C1 segment of cervical spinal cord (tissue), 14 donors: Measurements from ENCODE around the gene KIAA0753.
"Not testable (repeated sequence)": the region's sequence is repeated elsewhere in the genome, so short reads cannot be mapped to it uniquely, and the experiment has no call there.

Source experiments
- DNase-seq, 14 donors: peaks; one replicate each; lab custom pipeline; 2025; lab: John Stamatoyannopoulos, UW

The KIAA0753 gene

DNA sequence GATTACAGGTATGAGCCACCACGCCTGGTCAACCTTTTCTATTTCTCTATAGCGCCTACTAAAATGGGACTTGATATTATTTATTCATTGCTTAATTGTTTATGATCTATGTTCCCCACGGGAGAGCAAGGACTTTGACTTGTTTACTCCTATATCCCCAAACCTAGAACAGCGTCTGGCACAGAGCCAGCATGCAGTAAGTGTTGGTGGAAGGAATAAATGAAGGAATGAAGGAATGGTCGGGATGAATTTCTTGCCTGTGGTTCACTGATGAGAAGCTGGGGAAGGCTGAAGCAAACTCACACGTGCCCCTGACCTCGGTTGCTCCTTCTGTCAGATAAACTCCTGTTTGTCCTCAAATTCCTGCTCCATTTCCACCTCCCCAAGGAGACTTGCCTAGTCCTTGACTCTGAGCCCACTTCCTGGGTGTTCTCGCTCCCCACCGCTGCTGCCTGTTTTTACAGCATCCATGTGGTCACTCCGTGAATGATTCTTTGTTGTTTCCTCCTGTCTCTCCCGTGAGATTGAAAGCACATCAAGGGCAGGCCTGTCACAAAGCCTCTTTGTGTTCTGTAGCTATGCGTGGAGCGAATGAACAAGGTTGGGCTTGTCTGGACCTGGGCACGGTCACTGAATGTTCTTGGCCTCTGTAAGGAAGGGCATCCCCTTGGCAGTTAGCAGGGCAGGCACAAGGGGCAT, 28.4 kb upstream of the KIAA0753 start:
- DNase-seq, result no peak

DNA sequence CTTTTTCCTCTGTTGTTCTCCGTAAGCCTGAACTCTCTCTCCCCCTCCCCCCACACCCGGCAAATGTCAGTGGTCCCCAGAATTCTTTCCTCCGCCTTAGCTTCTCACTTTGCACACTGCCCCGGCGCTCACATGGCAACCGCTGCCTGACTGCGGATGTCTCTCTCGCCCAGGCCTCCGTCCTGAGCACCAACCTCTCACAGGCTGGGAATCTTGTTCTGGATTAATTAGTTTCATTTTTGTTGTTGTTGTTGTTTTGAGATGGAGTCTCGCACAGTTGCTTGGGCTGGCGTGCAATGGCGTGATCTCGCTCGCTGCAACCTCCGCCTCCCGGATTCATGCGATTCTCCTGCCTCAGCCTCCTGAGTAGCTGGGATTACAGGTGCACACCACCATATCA, 27.7 kb upstream of the KIAA0753 start:
- DNase-seq, result no peak

DNA sequence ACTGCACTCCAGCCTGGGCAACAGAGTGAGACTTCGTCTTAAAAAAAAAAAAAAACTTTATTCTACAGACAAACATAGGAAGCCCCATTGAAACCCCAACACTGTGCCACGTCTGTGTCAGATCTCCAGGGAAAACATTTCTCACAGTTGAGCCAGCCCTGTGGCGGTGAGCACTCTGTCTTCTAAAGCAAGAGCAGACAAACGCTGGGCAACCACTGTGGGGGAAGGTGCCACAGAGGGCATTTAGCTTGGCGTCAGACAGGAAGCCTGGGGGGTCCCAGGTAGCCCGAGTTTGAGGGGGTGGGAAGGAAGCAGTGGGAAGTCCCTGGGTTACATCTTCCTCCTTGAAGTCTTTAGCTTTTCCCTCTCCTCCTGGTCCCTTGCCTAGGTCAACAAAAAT, 27.0 kb upstream of the KIAA0753 start:
- no peak for DNase-seq

GRCh38 chr17:6666557-6666956, 26.0 kb upstream of the KIAA0753 start:
- no peak for DNase-seq

GRCh38 chr17:6666077-6666521, 25.6 kb upstream of the KIAA0753 start:
- DNase-seq, result peak in 12 of 14 donors; percentile 2 to 57 (median 36)

GRCh38 chr17:6663200-6663599, 22.7 kb upstream of the KIAA0753 start:
- DNase-seq, result not testable (repeated sequence)

DNA sequence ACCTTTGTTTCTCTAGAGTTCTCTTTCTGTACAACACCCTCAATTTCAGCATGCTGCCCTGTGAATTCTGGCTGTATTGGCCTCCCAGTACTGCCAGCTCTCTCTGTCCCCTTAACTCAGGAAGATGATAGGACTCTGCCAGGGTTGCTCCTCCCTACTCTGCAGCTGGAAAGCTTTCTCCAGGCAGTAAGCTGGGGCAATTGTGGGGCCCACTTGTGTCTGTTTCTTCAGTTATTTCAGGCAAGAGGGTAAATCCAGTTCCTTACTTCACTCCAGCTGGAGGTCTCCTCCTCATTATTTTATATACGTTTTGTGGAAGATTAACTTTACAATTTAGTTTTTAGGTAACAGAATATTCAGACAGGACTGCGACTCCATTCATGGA, 20.9 kb upstream of the KIAA0753 start:
- no peak for DNase-seq

DNA sequence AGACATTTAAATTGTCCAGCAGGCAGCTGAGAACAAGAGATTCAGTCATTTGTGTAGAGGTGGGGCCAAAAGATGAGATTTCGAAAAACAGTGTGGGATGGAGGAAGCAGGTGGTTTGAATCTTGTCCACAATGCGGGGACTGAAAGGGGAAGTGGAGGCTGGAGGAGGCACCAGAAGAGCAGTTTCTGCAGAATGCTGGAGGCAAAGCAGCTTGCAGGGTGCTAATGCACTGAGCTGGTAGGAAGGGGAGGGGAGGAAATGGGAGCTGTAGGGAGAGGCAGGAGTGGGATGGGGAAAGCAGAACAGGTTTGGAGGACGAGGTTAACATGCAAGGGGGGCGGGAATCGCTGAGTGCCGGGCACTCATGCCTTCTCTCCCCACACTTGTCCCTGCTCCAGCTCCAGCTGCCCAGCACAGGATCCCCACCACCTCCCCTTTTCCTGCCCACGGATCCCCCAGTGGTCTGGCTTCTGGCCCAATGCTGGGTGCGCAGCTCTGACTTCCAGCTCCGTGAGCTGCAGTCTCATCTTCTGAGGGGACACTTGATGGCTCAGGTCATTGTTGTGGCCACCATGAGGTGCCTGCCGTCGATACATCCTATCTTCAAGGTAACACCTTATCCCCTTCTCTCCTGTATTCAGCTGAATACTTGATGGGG, 20.4 kb upstream of the KIAA0753 start:
- peak in 5 of 14 donors; percentile 2 to 27 (median 14) for DNase-seq

DNA sequence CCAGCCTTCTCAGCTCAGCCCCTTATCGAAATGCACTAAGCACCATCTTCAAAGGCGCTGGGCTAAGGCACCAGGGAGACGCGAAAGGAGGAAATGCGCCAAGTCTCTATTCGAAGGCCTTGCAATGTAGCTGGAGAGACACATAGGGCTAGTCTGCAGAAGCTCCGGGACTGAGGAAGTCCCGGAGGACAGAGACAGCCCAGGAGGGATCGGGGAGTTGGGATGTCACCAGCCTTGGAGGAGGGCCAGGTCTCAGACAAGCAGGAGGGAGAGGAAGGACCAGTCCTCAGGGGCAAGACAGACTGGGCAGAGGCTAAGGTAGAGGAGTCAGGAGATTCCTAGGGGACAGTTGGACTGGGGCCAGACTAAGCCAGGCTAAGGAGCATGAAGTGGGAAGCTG, 19.6 kb upstream of the KIAA0753 start:
- DNase-seq, result peak in 1 of 14 donors; percentile 5

DNA sequence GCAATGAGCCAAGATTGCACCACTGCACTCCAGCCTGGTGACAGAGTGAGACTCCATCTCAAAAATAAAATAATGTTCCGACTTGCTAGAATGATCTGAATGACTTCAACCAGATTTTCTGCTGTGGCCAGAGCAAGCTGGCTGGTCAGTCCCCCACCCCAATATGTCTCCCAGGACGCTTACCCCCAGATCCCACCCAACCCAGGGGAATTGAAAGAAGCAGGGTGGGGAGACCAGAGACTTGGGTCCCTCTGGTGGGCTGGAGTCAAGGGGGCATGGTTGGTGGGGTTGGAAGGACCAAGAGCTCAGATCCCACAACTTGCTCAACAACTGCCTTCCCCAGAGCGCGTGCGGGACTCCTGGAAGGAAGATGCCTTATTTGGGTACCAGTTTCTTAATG, 17.9 kb upstream of the KIAA0753 start:
- DNase-seq, result not testable (repeated sequence)

GRCh38 chr17:6657633-6658287, 17.2 kb upstream of the KIAA0753 start:
- no peak for DNase-seq

- DNase-seq, result not testable (repeated sequence)
Measured at GRCh38 chr17:6656797-6657632, 16.5 kb upstream of the KIAA0753 start.

DNA sequence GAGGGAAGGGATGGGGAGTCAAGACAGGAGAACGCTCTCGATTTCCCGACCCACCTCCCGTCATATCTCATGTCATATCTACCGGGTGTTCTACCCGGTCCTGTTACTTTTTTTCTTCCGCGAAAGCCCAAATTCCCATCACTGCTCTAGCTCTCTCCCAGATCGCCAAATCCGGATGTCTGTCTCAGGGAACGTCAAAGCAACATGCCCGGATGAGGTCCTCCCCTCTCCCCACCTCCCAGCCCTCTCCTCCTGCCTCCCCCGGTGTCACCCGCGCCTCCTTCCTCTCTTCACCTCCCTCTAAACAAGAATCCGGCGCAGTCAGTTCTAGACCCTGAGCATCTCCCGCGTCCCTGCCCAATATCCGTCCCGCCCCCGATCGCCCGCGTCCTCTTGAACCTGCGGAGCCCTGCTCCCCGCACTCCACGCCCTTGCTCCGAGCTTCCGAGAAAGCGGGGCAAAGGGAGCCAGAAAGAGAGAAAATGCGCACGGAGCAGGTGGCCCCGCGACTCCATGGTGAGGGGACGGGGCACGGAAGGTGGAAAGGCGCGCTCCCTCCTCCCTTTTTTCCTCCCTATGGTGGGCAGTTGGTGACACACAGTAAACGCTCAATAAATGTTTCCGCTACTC, 15.3 kb upstream of the KIAA0753 start:
- not testable (repeated sequence) for DNase-seq

DNA sequence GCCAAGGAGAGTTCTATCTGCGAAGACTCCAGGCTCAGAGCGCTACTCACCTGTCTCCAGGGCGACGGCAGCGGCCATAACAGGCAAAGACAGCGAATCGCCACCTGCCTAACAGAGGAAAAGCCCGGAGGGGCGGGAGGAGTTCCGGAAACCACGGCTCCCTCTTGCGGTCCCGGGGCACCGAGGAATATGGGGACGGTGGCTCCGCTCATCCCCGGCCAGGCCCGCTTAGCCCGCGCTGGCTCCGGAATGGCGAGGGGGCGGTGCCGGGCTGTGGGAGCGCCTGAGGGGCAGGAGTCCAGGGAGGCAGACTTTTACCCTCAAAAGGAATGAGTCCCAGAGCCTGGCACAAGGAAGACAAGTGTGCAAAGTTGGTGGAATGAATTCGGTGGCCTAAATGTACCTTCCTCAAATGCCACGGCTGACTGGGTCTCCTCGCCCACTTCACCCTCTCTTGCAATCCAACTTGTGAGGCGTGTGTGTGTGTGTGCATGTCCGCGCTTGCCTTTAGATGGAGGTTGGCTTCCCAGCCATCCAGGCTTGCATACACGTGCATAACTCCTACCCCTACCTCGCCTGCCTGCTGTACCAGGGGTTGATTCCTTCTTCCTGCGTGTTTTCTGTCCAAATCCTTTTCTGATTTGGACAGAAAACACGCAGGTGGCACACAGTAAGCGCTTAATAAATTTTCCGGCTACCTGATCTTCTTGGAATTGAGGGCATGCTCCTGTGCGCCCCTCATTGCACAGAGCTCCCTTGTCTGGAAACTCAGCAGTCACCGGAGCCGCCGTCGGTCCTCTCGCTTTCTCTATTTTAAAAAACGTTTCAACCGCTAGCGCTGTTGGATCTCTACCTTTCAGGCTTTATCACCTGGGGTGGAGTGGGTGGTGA, 14.6 kb upstream of the KIAA0753 start:
- DNase-seq, result peak in 2 of 14 donors; percentile 9 to 16

- DNase-seq, result peak in 6 of 14 donors; percentile 24 to 56 (median 51)
Measured at GRCh38 chr17:6651919-6652452, 11.5 kb upstream of the KIAA0753 start.

DNA sequence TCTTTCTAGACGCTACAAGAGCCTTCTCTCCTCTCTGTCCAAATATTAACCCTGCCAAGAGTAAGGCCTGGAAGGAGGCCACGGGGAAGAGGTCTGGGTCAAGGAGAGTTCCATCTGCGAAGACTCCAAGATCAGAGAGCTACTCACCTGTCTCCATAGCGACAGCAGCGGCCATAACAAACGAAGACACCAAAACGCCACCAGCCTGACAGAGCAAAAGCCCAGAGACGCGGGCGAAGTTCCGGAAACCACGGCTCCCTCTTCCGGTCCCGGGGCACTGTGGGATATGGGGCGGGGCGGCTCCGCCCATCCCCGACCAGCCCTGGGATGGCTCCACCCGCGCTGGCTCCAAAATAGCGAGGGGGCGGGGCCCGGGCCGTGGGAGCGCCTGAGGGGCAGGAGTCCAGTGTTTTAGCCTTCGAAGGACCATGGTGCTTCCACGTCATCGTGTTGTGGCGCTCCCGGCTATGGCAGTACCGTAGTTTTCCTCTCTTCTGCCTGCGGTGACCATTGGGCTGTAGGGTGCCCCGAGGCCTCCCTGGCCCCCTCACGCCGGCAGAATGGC, 10.9 kb upstream of the KIAA0753 start, which contains the start of the genes C17orf100 and MED31:
C17orf100 (plus strand) TSS at position 409 of the 565 bp plus-strand sequence; CDS start at position 561, 152 bp downstream.
MED31 (minus strand) TSS at position 252 of the 565 bp plus-strand sequence; CDS start at position 175, 77 bp downstream.
- peak; percentile 63 to 95 (median 87) for DNase-seq

DNA sequence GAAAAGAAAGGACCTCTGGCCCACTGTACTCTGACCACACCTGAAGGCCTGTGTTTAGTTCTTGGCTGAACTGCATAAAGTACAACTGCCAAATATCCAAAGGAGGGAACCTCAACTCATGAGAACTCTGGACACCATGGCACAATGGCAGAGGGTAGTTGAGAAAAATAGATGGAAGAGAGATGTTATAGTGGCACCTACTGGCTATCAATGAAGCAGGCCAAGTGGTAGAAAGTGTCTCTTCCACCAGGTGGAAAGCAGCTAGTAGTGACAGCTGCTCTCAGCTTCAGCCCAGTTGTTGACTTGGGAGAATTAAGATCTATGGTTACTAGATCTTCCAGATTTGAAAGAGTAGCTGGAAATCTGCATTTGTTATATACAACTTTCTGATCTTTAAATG, 7.7 kb upstream of the KIAA0753 start:
- no peak for DNase-seq

- DNase-seq, result no peak
Measured at GRCh38 chr17:6643451-6644125, 3.1 kb upstream of the KIAA0753 start.

DNA sequence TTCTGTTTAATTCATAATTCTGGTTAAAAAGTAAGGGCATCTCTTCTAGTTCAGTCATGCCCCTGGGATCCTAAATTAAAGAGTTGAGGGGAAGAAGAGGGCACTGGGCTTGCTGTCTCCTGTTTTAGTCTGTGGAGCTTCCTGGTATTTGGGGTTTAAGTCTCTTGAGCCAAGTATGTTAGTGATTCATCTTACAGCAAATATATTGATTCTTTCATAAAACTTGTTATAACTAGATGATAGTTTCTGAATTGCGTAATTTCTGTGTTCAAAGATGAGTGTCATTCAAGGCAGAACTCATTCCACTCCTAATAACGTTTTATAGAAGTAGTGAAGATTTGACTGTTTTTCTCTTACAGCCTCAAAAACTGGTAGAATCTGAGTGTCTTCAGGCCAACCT, 2.1 kb upstream of the KIAA0753 start:
- no peak for DNase-seq
